HepG2 (cell line): ENCODE measurements around the gene TRAF5. TPM values are rescaled to one million over a fixed set of nuclear protein-coding genes. Genes with fewer than 3 reads are reported as not detected.

ENCODE experiments used
- ATAC-seq: fragments of 200-7000 bp; cut with Tn5 transposase; 3 replicates; pipeline ENCODE4 v1.9.1; 2020; ENCODE audit warnings: mild to moderate bottlenecking, moderate library complexity
- BruUV-seq: library from RNA; stranded (reverse); fragments of 400-500 nt; replicated peaks from 2 replicates; lab custom pipeline; 2021; lab: Mats Ljungman, UMichigan
- CTCF ChIA-PET: fragments of 300-600 bp; formaldehyde crosslinking; extraction: SDS; loops from one replicate; lab custom pipeline; 2021; ENCODE audit warnings: low total read pairs, inconsistent platforms, low intra/inter-chr PET ratio; lab: Yijun Ruan, JAX
- POLR2A ChIA-PET: fragments of 350-600 bp; sonication (Branson Sonifier 250); formaldehyde crosslinking; loops from one replicate; lab custom pipeline; 2020; ENCODE audit warnings: antibody characterized with exemption, inconsistent platforms; lab: Yijun Ruan, JAX
- DNase-seq: peaks from one replicate; pipeline ENCODE4 v3.0.0-alpha.2; 2015; ENCODE audit warnings: low spot score
- FAIRE-seq: peaks from 3 replicates; lab custom pipeline; 2011; peaks lifted over from hg19 to GRCh38; lab: Jason Lieb, UNC
- H2AFZ ChIP-seq: one replicate; pipeline ENCODE4 v1.6.1; 2011; ENCODE audit warnings: low read length, inconsistent platforms
- H3K27ac ChIP-seq: fragments of 300-600 bp; 3 replicates; pipeline ENCODE4 v1.8.0; 2011; ENCODE audit warnings: mixed run types, mild to moderate bottlenecking, mixed read lengths, low read length, inconsistent platforms; ENCODE audit not compliant: insufficient read depth; ENCODE audit errors: extremely low read length
- H3K27me3 ChIP-seq, 2 experiments: fragments of 200-600 bp in 1 of 2; 2 replicates in 1 of 2; 3 replicates in 1 of 2; pipeline versions ENCODE4 v1.6.0 to v1.8.0; 2011; ENCODE audit warnings: low read length in 2 of 2, mild to moderate bottlenecking in 2 of 2, moderate library complexity in 2 of 2, inconsistent platforms in 1 of 2; ENCODE audit not compliant: insufficient read depth in 2 of 2, control insufficient read depth in 1 of 2
- H3K36me3 ChIP-seq, 2 experiments: fragments of 200-600 bp in 1 of 2; replicated peaks in 1 of 2; 2 replicates in 1 of 2; 3 replicates in 1 of 2; pipeline versions ENCODE4 v1.5.1 to v1.8.0; 2011; ENCODE audit warnings: low read length in 2 of 2, inconsistent platforms in 1 of 2; ENCODE audit not compliant: insufficient read depth in 2 of 2, control insufficient read depth in 1 of 2
- H3K4me1 ChIP-seq: 2 replicates; pipeline ENCODE4 v1.5.1; 2012; ENCODE audit warnings: low read length, inconsistent platforms; ENCODE audit not compliant: insufficient read depth
- H3K4me2 ChIP-seq: 2 replicates; pipeline ENCODE4 v1.6.0; 2011; ENCODE audit warnings: low read depth, low read length, inconsistent platforms
- H3K4me3 ChIP-seq, 3 experiments: fragments of 200-600 bp in 1 of 3; sonication (generic), shearing (Covaris generic) in 1 of 3; replicated peaks in 1 of 3; 2 replicates each; pipeline ENCODE4 v1.5.1; 2011 to 2016; ENCODE audit warnings: low read length in 3 of 3, inconsistent platforms in 2 of 3, low read depth in 2 of 3, mild to moderate bottlenecking in 2 of 3, control low read depth in 1 of 3, mixed read lengths in 1 of 3; ENCODE audit not compliant: insufficient read depth in 1 of 3
- H3K79me2 ChIP-seq: one replicate; pipeline ENCODE4 v1.6.1; 2011; ENCODE audit warnings: low read length, inconsistent platforms; ENCODE audit not compliant: insufficient read depth
- H3K9ac ChIP-seq: 2 replicates; pipeline ENCODE4 v1.6.0; 2011; ENCODE audit warnings: mild to moderate bottlenecking, low read depth, low read length, inconsistent platforms; ENCODE audit not compliant: insufficient read depth
- H3K9me3 ChIP-seq: 2 replicates; pipeline ENCODE4 v1.5.1; 2012; ENCODE audit warnings: mild to moderate bottlenecking, low read length
- H4K20me1 ChIP-seq: 2 replicates; pipeline ENCODE4 v1.6.0; 2011; ENCODE audit warnings: inconsistent platforms, mild to moderate bottlenecking, low read length, moderate library complexity; ENCODE audit not compliant: insufficient read depth
- AHDC1 ChIP-seq: sonication (generic); formaldehyde crosslinking; IDR thresholded peaks from 2 replicates; pipeline ENCODE4 v1.5.1; 2020; ENCODE audit warnings: mild to moderate bottlenecking, missing genetic modification reagents, borderline replicate concordance
- DBP ChIP-seq: sonication (generic); formaldehyde crosslinking; IDR thresholded peaks from 2 replicates; pipeline ENCODE4 v1.4.0; 2020; ENCODE audit warnings: missing genetic modification reagents; ENCODE audit errors: not compliant biosample characterization
- FOXK2 ChIP-seq: fragments of 450-650 bp; IDR thresholded peaks from 2 replicates; pipeline ENCODE4 v1.6.1; 2016
- PBX2 ChIP-seq: IDR thresholded peaks from 2 replicates; pipeline ENCODE4 v1.6.1; 2016; ENCODE audit warnings: control low read depth
- PLRG1 ChIP-seq: fragments of 450-650 bp; conservative IDR thresholded peaks from 2 replicates; pipeline ENCODE4 v1.6.1; 2016
- ZNF207 ChIP-seq: fragments of 450-650 bp; IDR thresholded peaks from 2 replicates; pipeline ENCODE4 v1.6.1; 2016; ENCODE audit warnings: antibody characterized with exemption, borderline replicate concordance
- ZNF260 ChIP-seq: sonication (generic); formaldehyde crosslinking; IDR thresholded peaks from 2 replicates; pipeline ENCODE4 v1.4.0; 2020; ENCODE audit warnings: missing genetic modification reagents, low read depth, mild to moderate bottlenecking, borderline replicate concordance
- ZNF572 ChIP-seq: sonication (generic); formaldehyde crosslinking; IDR thresholded peaks from 2 replicates; pipeline ENCODE4 v1.5.1; 2020; ENCODE audit warnings: mild to moderate bottlenecking, missing genetic modification reagents
- ZSCAN20 ChIP-seq: sonication (generic); formaldehyde crosslinking; IDR thresholded peaks from 2 replicates; pipeline ENCODE4 v1.4.0; 2020; ENCODE audit warnings: missing genetic modification reagents, mild to moderate bottlenecking, borderline replicate concordance
- WGBS: methylation state at CpG from one replicate; pipeline ENCODE4 v1.1.6; 2017; ENCODE audit warnings: low lambda C conversion rate; 5-methylcytosine and 5-hydroxymethylcytosine counted together
- in situ Hi-C: cut with HindIII; loops from 2 replicates; pipeline ENCODE4 v1.10.0; 2017; ENCODE audit warnings: low pct_unique_long_range_greater_than_20kb; ENCODE audit not compliant: extremely low pct_ligation_motif_present
- intact Hi-C: fragments of 100-400 bp; cut with micrococcal nuclease; formaldehyde crosslinking; loops from one replicate; pipeline ENCODE4 v1.10.0; 2022; ENCODE audit not compliant: unreplicated experiment
- polyA plus RNA-seq, 8 experiments: library from polyadenylated mRNA; depleted of rRNA in 3 of 8; stranded (reverse) in 7 of 8; unstranded in 1 of 8; fragments of >200 nt; fragmentation: Illumina TruSeq in 4 of 8; extraction: Trizol in 4 of 8; gene quantifications; 2 replicates each; pipeline versions ENCODE4 v1.2.1 to v1.2.3, GENCODE V29; 2011 to 2016; ENCODE audit warnings: low read depth in 4 of 8, missing spikeins in 1 of 8, mixed read lengths in 1 of 8; ENCODE audit not compliant: insufficient read depth in 1 of 8
- total RNA-seq, 5 experiments: library from RNA; depleted of rRNA; stranded (reverse); fragments of >200 nt; fragmentation: Illumina TruSeq; extraction: Trizol; gene quantifications; 2 replicates each; pipeline ENCODE4 v1.2.3, GENCODE V29; 2016; ENCODE audit warnings: low read depth in 1 of 5

Gene TRAF5
- total and polyA plus RNA-seq, 2 of the 13 experiments (the other 11 are each of a cell fraction or from before 2014, with no cell fraction given), result 0.27 to 1.6 TPM

- TF ChIP-seq DBP, result no peak
- TF ChIP-seq PLRG1, result no peak
- FAIRE-seq, result no peak
- H4K20me1 ChIP-seq, result no peaks in the 10 kb centered on the region
- H3K4me2 ChIP-seq, result no peak overlapping the region
- no peak overlapping the region for H3K27ac ChIP-seq
- no peaks in the 10 kb centered on the region; a peak in 1 of 5 replicates for H3K27me3 ChIP-seq
- in situ Hi-C loops (no loop called here), intact Hi-C loops (loop anchor here (5.0 kb wide), 1 partner anchor 52 kb away; the partner anchor contains the start of gene TRAF5)
- H3K9ac ChIP-seq, result no peak overlapping the region
- no peak for ATAC-seq
- BruUV-seq, result no TSS peak
- POLR2A ChIA-PET, result no interaction called here
- H3K4me1 ChIP-seq, result peaks cover 40% of the 10 kb centered on the region
- H2AFZ ChIP-seq, result no peak overlapping the region
- no peak for DNase-seq
- peaks cover 7% of the 10 kb centered on the region for H3K79me2 ChIP-seq
- H3K4me3 ChIP-seq, result no peak overlapping the region
- no peaks in the 10 kb centered on the region for H3K36me3 ChIP-seq
- no peaks in the 10 kb centered on the region for H3K9me3 ChIP-seq
- CTCF ChIA-PET, result no interaction called here
Measured at GRCh38 chr1:211379446-211379845, 52.8 kb downstream of the TRAF5 start.

GRCh38 chr1:211381481-211382181 lies 55.0 kb downstream of the TRAF5 start:
- H3K36me3 ChIP-seq, result no peaks in the 10 kb centered on the region
- intact Hi-C loops, result no loop called here
- H2AFZ ChIP-seq, result no peak overlapping the region
- no peaks in the 10 kb centered on the region; a peak in 1 of 5 replicates for H3K27me3 ChIP-seq
- no peak for DNase-seq
- H3K4me1 ChIP-seq, result peaks cover 19% of the 10 kb centered on the region
- peak overlapping the region; percentile 89 for H3K4me2 ChIP-seq
- ATAC-seq, result no peak
- in situ Hi-C loops, result no loop called here
- peaks cover 7% of the 10 kb centered on the region for H3K79me2 ChIP-seq
- WGBS, result 91% methylated on average over 5 of the region's 5 CpGs
- CTCF ChIA-PET, result no interaction called here
- H4K20me1 ChIP-seq, result no peaks in the 10 kb centered on the region
- no peaks in the 10 kb centered on the region for H3K9me3 ChIP-seq
- no peak for FAIRE-seq
- peak overlapping the region in 2 of 3 experiments; percentile 91 to 93; a peak in 2 of 6 replicates for H3K4me3 ChIP-seq
- H3K9ac ChIP-seq, result no peak overlapping the region
- POLR2A ChIA-PET, result no interaction called here
- no TSS peak for BruUV-seq
- H3K27ac ChIP-seq, result no peak overlapping the region
- TF ChIP-seq ZNF572 (CRISPR knock-in tag), result no peak
- no peak for TF ChIP-seq ZNF260 (CRISPR knock-in tag)
- no peak for TF ChIP-seq ZNF207
- no peak for TF ChIP-seq AHDC1 (CRISPR knock-in tag)
- TF ChIP-seq PBX2 (CRISPR knock-in tag), result no peak
- TF ChIP-seq ZSCAN20 (CRISPR knock-in tag), result no peak
- TF ChIP-seq FOXK2, result no peak
